NT2/D1 (cell line): ENCODE measurements around the gene SDSL.

Source experiments
- SUZ12 ChIP-seq: IDR thresholded peaks from 2 replicates; pipeline ENCODE4 v1.6.1; 2011; ENCODE audit not compliant: insufficient read length, insufficient read depth; ENCODE audit errors: extremely low read depth
- YY1 ChIP-seq: IDR thresholded peaks from 2 replicates; pipeline ENCODE4 v1.6.1; 2011; ENCODE audit not compliant: insufficient read length, insufficient read depth
- ZNF274 ChIP-seq: IDR thresholded peaks from 2 replicates; pipeline ENCODE4 v1.6.1; 2011; ENCODE audit warnings: mild to moderate bottlenecking, low read depth, low read length

GRCh38 chr12:113482334-113482733, 60.2 kb downstream of the SDSL start:
- TF ChIP-seq YY1, result no peak
- no peak for TF ChIP-seq ZNF274
- no peak for TF ChIP-seq SUZ12
